ENCODE measurements around the gene PTPRD.

DNA sequence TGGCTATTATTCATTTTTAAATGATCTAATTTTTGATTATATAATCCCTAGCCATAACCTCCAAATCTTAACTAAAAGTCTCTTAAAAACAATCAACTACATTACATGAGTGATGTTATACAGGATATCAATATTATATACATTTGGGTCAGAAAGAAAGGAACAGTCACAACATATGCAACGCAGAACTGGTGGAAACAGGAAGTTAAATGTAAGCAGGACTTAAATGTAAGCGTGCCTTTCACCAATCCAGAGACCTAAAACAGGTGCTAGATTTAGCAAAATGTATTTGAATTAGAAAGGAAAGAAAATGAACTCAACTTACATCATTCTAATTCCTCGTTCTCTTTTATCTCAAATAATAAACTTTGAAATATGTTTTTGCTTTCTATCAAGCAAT, 738.5 kb downstream of the PTPRD start:
- TF ChIP-seq, protein P1, sequence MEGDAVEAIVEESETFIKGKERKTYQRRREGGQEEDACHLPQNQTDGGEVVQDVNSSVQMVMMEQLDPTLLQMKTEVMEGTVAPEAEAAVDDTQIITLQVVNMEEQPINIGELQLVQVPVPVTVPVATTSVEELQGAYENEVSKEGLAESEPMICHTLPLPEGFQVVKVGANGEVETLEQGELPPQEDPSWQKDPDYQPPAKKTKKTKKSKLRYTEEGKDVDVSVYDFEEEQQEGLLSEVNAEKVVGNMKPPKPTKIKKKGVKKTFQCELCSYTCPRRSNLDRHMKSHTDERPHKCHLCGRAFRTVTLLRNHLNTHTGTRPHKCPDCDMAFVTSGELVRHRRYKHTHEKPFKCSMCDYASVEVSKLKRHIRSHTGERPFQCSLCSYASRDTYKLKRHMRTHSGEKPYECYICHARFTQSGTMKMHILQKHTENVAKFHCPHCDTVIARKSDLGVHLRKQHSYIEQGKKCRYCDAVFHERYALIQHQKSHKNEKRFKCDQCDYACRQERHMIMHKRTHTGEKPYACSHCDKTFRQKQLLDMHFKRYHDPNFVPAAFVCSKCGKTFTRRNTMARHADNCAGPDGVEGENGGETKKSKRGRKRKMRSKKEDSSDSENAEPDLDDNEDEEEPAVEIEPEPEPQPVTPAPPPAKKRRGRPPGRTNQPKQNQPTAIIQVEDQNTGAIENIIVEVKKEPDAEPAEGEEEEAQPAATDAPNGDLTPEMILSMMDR (IDR thresholded peaks at IDR 0.05): no peak
- no peak for TF ChIP-seq POLR2A (IDR thresholded peaks at IDR 0.05)

Data from ovary (tissue), 3 donors.